ENCODE measurements around the gene EFS. TPM values are rescaled to one million over a fixed set of nuclear protein-coding genes. Genes with fewer than 3 reads are reported as not detected.

The EFS gene, protein sequence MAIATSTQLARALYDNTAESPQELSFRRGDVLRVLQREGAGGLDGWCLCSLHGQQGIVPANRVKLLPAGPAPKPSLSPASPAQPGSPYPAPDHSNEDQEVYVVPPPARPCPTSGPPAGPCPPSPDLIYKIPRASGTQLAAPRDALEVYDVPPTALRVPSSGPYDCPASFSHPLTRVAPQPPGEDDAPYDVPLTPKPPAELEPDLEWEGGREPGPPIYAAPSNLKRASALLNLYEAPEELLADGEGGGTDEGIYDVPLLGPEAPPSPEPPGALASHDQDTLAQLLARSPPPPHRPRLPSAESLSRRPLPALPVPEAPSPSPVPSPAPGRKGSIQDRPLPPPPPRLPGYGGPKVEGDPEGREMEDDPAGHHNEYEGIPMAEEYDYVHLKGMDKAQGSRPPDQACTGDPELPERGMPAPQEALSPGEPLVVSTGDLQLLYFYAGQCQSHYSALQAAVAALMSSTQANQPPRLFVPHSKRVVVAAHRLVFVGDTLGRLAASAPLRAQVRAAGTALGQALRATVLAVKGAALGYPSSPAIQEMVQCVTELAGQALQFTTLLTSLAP
- not detected for total RNA-seq

DNA sequence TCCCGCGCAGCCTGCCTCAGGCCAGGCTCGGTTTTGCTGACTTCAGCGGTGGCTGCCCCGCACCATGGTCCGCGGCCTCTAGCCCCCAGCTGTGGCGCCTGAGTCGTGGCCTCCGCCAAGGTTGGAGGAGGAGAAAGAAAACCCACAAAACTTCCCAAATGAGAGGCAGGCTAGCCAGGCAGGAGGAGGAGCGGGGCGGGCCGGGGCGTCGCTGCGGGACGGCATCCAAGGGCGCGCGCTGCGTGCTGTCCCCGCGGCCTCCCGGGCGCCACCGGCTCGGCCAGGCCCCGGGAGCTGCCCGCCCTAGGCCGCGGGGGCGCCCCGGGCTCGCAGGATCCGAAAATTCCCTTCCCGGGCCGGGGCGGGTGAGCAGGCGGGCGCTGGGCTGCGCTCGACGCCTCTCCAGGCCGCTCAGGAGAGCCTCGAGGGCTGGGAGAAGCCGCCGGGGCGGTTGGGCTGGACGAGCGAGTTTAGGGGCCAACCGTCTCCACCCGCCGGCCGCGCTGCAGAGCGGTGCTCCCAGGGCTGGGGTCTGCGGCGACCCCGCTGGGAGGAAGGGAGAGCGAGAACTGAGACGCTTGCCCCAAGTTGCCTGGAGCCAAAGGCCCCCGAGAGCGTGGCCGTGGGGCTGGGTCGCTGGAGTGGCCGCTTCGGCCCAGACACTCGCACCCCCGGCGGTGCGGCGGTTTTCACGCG, at the start of gene EFS:
EFS (minus strand) TSS at position 137 of the 696 bp plus-strand sequence. CDS start 147 bp downstream, outside the sequence.
- CTCF ChIA-PET: no interaction called here
- Mint-ChIP-seq H3K9me3 (ENCODE audit: low read depth) (no peaks in the 10 kb centered on the region), H3K27ac (no peak within 1 kb of the TSS), H3K27me3 (peaks cover 40% of the 10 kb centered on the region), H3K36me3 (no peaks in the 10 kb centered on the region), H3K4me3 (no peak within 1 kb of the TSS), H3K4me1 (peaks cover 3% of the 10 kb centered on the region)
- ATAC-seq: no peak
- DNase-seq: no peak

DNA sequence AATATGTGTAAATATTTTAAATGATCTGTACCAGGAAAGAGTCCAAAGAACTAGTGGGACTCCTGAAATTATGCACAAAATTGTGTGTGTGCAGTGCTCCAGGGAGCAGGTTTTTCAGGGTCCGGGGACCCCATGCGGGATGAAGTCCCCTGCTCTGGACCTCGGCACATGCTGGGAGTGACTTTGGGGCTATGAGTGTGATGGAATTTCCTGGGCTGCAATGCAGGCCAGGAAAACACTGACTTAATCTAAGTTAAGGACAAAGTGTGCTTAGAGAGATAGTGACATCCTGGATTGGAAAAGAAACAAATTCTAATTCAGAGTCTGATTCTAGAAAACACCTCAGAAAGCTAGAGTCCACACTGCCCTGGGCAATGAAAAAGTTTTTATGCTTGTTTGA, 49.3 kb upstream of the EFS start:
- CTCF ChIA-PET: no interaction called here
- no peak for DNase-seq

DNA sequence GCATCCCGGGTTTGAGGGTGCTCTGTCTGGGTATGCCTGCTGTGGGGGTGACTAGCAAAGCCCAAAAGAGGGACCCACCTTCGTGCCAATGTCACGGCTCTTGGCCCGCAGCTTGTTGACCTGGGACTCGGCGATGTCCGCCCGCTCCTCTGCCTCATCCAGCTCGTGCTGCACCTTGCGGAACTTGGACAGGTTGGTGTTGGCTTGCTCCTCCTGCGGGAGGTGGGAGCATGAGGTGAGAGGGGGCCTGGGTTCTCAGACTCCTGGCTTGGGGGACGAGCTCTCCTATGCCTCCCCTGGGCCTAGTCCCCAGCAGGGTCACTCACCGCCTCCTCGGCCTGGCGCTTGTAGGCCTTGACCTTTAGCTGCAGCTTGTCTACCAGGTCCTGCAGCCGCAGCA, 48.7 kb upstream of the EFS start:
- no peak for ATAC-seq
- Mint-ChIP-seq H3K36me3 (no peaks in the 10 kb centered on the region), H3K27ac (no peak overlapping the region), H3K27me3 (no peaks in the 10 kb centered on the region), H3K4me1 (peaks cover 10% of the 10 kb centered on the region), H3K9me3 (ENCODE audit: low read depth) (no peaks in the 10 kb centered on the region), H3K4me3 (no peak overlapping the region)
- no peak for DNase-seq
- CTCF ChIA-PET: no interaction called here

More for the DNA sequence above, 49.3 kb upstream of the EFS start:
- Mint-ChIP-seq H3K4me3 (no peak overlapping the region), H3K27ac (no peak overlapping the region), H3K36me3 (no peaks in the 10 kb centered on the region), H3K9me3 (ENCODE audit: low read depth) (no peaks in the 10 kb centered on the region), H3K4me1 (peaks cover 8% of the 10 kb centered on the region), H3K27me3 (no peaks in the 10 kb centered on the region)
- ATAC-seq: no peak

DNA sequence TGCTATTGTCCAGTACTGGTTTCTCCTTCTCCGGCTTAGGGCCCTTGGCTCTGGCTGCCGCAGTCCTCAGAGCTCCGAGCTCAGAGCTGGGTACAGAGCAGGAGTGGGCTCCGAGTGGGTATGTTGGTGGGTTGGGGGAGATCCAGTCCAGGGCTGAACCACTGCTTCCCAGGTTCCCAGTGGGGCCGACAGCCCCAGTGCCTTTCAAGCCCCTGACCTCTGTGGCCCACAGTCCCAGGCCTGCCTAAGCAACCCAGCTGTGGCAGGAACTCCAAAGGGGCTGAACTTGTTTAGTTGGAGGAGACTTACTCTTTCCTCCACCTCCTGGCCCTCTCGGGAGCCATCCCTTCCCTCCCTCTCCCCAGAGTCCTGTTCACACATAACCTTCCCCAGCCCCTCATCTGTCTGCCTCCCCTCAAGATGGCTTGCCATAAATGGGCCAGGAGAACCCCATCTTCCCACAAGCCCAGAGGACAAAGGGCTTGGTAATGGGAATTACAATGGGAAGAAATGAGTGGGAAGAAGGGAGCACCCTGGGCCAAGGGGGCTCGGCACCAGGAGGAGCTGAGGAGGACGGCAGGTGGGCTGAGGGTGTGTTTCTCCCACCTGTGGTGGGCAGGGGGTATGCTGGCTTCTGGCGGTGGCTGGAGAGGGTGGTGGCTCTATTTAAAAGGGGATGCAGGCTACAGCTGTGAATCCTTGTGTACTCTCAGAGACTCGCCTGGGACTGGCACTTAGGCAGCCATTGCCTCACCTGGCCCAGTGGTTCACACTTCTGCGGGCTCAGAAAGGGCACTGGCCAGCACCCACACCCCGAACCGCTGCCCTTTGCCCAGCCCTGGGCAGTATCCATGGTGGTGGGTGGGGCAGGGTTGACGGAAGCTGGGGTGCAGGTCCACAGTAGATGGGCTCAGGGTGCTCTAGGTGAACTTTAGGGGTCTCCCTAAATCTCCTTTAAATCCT, 46.9 kb upstream of the EFS start:
- ATAC-seq: no peak
- Mint-ChIP-seq H3K4me1 (peaks cover 10% of the 10 kb centered on the region), H3K27ac (no peak overlapping the region), H3K27me3 (peaks cover 3% of the 10 kb centered on the region), H3K4me3 (no peak overlapping the region), H3K36me3 (no peaks in the 10 kb centered on the region), H3K9me3 (ENCODE audit: low read depth) (no peaks in the 10 kb centered on the region)
- no peak for DNase-seq
- CTCF ChIA-PET: no interaction called here

DNA sequence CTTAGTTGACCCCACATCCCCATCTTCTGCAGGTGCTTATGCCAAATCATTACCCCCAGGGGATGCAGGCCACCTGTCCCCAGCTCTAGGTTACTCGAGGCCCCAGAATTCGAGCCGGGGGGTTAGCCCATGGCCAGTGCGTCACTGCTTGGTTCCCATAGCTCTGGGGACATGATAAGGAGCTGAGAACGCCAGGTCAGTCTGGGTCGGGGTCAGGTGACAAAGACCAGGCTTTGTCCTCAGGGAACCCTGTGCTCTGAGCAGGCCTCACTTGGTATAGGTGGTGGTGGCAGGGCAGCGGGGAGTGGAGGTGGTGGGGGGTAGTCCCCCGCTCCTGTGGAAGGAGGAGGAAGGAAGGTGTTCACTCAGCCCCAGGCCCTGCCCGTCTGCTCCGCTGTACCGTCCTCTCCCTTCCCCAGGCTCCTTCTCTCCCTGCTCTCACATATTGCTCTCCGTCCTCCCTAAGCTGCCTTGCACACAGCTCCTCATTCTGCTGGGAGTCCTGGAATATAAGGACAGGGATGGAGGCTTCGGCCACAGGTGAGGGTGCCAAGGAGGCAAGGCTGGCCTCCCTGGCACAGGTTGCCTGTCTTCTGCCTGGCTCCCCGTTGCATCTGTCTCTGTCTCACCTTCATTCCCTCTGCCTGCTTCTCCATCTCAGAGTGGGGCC, 45.1 kb upstream of the EFS start:
- Mint-ChIP-seq H3K4me1 (peaks cover 10% of the 10 kb centered on the region), H3K4me3 (no peak overlapping the region), H3K36me3 (no peaks in the 10 kb centered on the region), H3K9me3 (ENCODE audit: low read depth) (no peaks in the 10 kb centered on the region), H3K27me3 (peaks cover 3% of the 10 kb centered on the region), H3K27ac (no peak overlapping the region)
- ATAC-seq (no peak), DNase-seq (no peak)
- CTCF ChIA-PET: interaction anchor here (1.2 kb wide), 1 partner anchor 222 kb away, joined by 3 read pairs; no protein-coding TSS in a partner anchor

DNA sequence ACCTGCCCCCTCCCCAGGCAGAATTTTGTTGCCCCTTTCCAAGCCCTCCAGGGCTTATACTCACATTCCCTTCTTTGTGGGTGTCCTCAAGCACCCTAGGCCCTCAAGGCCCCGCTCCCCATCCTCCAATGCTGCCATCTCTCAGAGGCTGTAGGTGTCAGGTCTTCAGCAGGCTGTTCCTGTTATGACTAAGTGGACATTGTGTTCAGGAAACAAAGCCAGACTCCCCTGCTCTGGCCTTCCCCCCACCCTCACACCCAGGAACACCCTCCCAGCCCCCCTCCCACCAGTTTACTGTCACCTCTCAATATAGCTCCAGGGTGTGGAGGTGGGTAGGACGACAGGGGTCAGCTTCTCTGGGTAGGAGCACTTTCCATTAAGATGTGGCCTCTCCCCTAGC, 44.5 kb upstream of the EFS start:
- ATAC-seq: peak; percentile 34
- H3K27ac Mint-ChIP-seq: no peak overlapping the region
- no peaks in the 10 kb centered on the region for H3K36me3 Mint-ChIP-seq
- no peaks in the 10 kb centered on the region for H3K9me3 Mint-ChIP-seq (ENCODE audit: low read depth)
- no peak overlapping the region for H3K4me3 Mint-ChIP-seq
- peaks cover 10% of the 10 kb centered on the region for H3K4me1 Mint-ChIP-seq
- H3K27me3 Mint-ChIP-seq: peaks cover 3% of the 10 kb centered on the region
- DNase-seq: no peak
- CTCF ChIA-PET: no interaction called here

DNA sequence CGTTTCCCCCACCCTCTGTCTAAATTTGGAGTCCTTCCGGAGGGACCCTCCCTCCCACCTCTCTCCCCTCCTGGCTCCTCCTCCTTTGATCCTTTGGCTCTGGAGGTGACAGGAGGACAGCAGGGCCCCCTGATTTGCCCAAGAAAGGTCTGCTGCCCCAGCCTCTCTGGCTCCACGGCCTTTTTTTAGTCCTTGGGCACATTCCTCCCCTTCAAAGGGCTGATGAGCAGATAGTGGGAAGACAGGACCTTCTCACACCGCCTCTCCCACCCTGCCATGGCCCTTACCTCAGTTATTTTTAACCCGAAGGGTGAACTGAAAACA, 43.3 kb upstream of the EFS start:
- no peak for DNase-seq

DNA sequence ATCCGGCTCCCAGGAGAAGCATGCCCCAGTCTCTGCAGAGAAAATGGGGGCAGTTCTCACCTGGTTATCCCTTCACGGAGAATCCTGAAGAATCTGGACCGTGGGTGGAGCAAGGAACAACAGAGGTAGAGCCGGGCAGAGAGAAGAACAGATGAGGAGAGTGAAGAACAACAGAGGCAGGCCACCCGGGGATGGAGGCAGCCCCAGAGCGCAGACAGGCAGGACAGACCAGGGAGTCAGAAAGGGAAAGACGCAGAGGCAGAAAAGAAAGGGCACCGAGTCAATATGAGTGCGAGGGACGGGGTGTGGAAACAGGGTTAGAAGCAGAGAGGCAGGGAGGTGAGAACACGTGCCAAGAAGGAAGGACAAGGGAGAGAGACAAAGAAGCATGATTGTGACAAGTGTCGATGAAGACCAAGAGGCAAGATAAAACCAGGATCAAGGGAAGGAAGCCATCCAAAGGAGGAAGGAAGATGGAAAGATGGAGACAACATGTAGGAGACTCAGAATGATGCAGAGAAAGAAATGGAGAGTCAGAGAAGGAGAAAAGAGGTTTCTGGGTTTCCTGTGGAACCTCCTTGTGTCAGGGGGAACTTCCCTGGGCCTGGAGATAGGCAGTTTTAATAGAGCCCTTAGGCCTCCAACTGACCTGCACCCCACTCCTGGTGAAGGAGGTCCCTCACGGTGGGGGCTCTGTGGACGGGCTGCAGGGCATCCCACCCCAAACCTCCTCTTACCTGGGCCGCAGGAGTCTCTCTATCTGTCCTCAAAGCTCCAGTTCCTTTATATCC, 42.7 kb upstream of the EFS start, which contains the start of gene MYH6:
MYH6 (minus strand) TSS at position 758 of the 791 bp plus-strand sequence. CDS start 1,050 bp downstream, outside the sequence.
- ATAC-seq (no peak), DNase-seq (no peak)
- H3K9me3 Mint-ChIP-seq (ENCODE audit: low read depth): no peaks in the 10 kb centered on the region
- CTCF ChIA-PET: no interaction called here
- H3K27me3 Mint-ChIP-seq: peaks cover 3% of the 10 kb centered on the region
- no peak within 1 kb of the TSS for H3K4me3 Mint-ChIP-seq
- no peak within 1 kb of the TSS for H3K27ac Mint-ChIP-seq
- H3K4me1 Mint-ChIP-seq: peaks cover 10% of the 10 kb centered on the region
- no peaks in the 10 kb centered on the region for H3K36me3 Mint-ChIP-seq

More for the DNA sequence above, 43.3 kb upstream of the EFS start:
- Mint-ChIP-seq H3K27ac (no peak overlapping the region), H3K9me3 (ENCODE audit: low read depth) (no peaks in the 10 kb centered on the region), H3K27me3 (peaks cover 3% of the 10 kb centered on the region), H3K4me3 (no peak overlapping the region), H3K36me3 (no peaks in the 10 kb centered on the region), H3K4me1 (peaks cover 10% of the 10 kb centered on the region)
- ATAC-seq: no peak
- CTCF ChIA-PET: no interaction called here

DNA sequence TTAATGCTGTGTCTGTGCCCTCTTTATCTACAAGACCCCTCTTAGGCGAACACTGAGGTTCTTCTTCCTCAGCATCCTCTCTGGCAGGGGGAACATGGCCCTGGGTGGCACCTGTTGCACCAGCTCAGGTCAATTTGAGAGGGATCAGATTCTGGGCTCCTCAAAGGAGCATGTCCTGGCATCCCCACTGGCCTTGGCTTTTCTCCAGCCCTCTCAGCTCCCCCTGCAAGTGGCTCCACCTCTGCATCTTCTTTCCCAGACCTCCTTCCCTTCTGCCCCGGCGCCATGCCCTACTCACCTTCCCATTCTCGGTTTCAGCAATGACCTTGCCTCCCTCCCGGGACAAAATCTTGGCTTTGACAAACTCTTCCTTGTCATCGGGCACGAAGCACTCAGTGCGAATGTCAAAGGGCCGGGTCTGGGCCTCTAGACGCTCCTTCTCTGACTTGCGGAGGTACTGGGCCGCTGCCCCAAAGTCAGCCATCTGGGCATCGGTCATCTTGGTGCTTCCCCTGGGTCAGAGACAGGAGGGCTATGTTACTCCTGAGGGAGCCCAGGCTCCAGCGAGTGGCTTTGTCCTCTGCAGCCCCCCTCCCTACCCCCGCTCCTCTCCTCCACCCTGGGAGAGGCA, 41.9 kb upstream of the EFS start:
- H3K4me3 Mint-ChIP-seq: no peak overlapping the region
- no peaks in the 10 kb centered on the region for H3K9me3 Mint-ChIP-seq (ENCODE audit: low read depth)
- no peak overlapping the region for H3K27ac Mint-ChIP-seq
- H3K4me1 Mint-ChIP-seq: peaks cover 10% of the 10 kb centered on the region
- DNase-seq (no peak), ATAC-seq (no peak)
- CTCF ChIA-PET: no interaction called here
- H3K27me3 Mint-ChIP-seq: peaks cover 3% of the 10 kb centered on the region
- no peaks in the 10 kb centered on the region for H3K36me3 Mint-ChIP-seq

DNA sequence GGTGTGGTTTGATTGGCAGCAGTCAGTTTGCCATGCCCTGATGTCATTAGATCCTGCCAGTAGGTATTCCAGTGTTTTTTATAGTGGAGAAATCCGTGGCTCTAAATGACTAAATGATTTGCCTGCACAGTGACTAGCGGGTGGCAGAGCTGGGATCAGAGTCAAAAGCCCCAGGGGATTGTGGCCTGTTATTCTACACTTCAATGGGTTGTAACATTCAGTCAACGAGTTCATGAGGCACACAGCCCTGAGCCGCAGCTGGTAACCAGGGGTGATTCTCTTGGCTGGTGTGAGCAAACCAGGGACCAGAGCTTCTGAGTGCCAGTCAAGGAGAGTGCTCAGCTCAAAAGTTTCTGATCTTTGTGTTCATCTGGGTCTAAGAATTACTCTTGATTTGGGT, 41.3 kb upstream of the EFS start:
- no peak overlapping the region for H3K4me3 Mint-ChIP-seq
- no peaks in the 10 kb centered on the region for H3K36me3 Mint-ChIP-seq
- H3K9me3 Mint-ChIP-seq (ENCODE audit: low read depth): no peaks in the 10 kb centered on the region
- DNase-seq (no peak), ATAC-seq (no peak)
- no peak overlapping the region for H3K27ac Mint-ChIP-seq
- H3K27me3 Mint-ChIP-seq: peaks cover 3% of the 10 kb centered on the region
- CTCF ChIA-PET: no interaction called here
- peaks cover 10% of the 10 kb centered on the region for H3K4me1 Mint-ChIP-seq

DNA sequence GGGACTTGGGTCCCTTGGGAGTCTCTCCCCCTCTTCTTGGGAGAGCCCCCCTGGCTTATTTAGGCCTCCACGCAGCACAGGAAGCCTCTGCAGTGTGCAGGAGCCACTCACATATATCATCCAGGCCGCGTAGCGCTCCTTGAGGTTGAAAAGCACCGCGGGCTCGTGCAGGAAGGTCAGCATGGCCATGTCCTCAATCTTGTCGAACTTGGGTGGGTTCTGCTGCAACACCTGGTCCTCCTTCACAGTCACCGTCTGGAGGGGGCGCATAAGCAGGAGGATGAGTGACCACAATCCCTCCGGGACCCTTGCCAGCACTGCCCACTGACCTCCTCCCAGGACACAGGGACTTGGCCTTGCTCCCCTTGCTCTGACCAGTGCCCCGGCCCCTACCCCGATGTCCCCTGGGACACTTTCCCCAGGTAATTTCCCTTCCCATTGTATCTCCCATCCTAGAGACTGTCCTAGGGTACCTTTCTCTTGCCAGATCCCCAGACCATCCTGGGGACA, 40.6 kb upstream of the EFS start:
- Mint-ChIP-seq H3K27me3 (peaks cover 3% of the 10 kb centered on the region), H3K36me3 (no peaks in the 10 kb centered on the region), H3K4me1 (peaks cover 10% of the 10 kb centered on the region), H3K9me3 (ENCODE audit: low read depth) (no peaks in the 10 kb centered on the region), H3K27ac (no peak overlapping the region), H3K4me3 (no peak overlapping the region)
- DNase-seq (no peak), ATAC-seq (no peak)
- CTCF ChIA-PET: no interaction called here

DNA sequence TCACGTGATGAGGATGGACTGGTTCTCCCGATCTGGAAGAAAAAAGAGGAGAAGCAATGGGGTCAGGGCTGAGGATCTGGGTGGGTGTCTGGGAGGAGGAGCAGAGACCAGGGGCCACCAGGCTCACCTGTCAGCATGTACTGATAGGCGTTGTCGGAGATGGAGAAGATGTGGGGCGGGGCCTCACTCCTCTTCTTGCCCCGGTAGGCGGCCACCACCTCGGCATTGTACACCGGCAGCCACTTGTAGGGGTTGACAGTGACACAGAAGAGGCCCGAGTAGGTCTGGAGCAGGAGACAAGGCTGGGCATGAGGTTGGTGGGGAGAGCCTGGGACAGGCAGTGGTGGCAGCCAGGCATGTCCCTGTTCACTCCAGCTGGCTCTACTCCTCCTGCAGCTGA, 40.1 kb upstream of the EFS start:
- Mint-ChIP-seq H3K27ac (no peak overlapping the region), H3K4me3 (no peak overlapping the region), H3K27me3 (peaks cover 3% of the 10 kb centered on the region), H3K4me1 (peaks cover 5% of the 10 kb centered on the region), H3K9me3 (ENCODE audit: low read depth) (no peaks in the 10 kb centered on the region), H3K36me3 (no peaks in the 10 kb centered on the region)
- no peak for ATAC-seq
- CTCF ChIA-PET: no interaction called here
- no peak for DNase-seq
